Stimulated activated CD8-positive, alpha-beta memory T cell treated with anti-CD3 and anti-CD28 coated beads, Interleukin-2, amount 100 ng/mL, for 1 hour (primary cell): ENCODE data around the gene CMIP.

Experiments used
- DNase-seq, 2 donors: peaks; one replicate each; pipeline ENCODE4 v3.0.0-alpha.2; 2020; ENCODE audit warnings: low read depth in 2 of 2

CMIP gene

DNA sequence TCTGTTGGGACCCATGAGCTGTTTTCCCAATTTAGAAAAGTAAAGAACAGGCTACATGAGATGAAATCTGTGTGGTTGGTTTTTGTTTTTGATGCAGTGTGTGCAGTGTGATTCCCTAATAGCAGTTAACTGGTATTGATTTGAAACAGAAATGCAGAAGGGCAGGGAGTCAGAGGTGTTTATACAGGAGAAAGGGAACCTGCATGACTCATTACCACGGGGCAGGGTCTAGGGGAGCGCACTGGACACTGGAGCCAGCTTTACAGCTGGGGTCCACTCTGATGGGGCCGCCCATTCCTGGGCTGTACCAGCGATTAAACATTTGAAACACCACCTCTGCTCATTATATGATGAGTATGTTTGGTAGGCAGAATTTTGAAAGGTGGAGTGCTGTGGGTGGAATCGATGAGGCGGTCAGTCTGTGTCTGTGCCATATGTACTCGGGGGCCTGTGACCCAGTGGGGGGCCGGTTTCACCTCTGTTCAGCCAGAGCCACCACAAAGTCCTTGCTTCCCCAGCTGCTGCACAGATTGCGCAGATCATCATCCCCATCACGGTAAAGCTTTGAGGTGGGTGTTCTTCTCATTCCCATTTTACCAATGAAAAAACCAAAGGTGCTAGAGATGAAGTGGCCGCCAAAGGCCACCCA is 142.5 kb downstream of the CMIP start:
- DNase-seq, result no peak

DNA sequence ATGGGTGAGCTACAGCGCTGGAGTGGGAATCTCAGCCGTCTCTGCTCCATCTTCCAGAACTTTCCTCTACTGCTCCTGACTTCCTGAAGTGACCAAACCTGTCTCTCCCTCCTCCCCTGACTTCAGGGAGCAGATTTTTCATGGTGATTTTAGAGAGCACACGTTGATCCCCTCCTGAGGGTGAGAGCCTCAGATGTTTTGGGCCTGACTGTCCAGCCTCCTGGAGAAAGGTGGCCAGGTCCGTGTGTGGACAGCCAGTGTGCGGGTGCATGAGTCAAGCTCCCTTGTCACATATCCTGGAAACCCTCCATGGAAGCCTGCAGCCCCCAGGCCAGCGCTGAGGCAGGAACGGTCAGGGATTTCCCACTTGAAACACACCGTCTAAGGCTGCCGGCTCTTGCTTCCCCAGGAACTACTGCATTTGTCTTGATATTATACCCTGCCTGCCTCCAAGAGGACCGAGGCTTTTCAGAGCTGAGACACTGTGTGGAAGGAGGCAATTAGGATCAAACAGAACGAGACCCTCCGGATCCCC is 143.1 kb downstream of the CMIP start:
- DNase-seq, result no peak

DNA sequence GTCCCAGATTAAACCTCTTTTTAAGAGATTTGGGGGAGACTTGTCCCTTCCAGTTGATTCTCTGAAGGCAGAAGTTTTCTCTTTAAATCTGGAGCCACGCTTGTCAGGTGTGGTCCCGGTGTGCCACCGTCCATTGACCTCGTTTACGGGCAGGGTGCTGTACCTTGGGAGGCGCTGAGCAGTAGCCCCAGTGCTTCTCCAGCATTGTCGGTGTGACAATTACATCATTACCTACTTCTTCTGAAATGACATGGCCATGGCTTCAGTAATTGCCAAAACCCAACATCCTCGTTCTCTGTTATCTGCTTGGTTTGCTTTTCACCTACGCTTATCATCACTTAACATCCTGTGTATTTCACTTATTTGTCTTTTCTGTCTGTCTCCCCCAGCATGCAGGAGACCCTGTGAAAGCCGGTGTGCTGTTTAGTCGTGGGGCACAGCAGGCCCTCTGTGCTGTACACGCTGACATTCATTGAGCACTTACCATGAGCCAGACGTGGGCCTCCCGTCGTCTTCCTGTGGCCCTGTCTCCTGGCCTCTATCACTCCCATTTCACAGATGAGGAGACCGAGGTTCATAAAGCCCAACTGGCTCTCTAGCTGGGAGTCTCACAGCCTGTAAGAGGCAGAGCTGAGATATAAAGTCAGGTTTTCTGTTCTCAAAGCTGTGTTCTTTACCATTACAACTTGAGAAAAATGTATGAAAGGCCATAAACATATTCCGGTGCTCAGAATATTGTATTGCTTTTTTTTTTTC is 143.9 kb downstream of the CMIP start:
- no peak for DNase-seq

- no peak for DNase-seq
Observed at GRCh38 chr16:81589975-81590650, 145.5 kb downstream of the CMIP start.

GRCh38 chr16:81590714-81591544 is 146.3 kb downstream of the CMIP start:
- DNase-seq, result no peak

- no peak for DNase-seq
Observed at GRCh38 chr16:81591545-81591870, 146.9 kb downstream of the CMIP start.

DNA sequence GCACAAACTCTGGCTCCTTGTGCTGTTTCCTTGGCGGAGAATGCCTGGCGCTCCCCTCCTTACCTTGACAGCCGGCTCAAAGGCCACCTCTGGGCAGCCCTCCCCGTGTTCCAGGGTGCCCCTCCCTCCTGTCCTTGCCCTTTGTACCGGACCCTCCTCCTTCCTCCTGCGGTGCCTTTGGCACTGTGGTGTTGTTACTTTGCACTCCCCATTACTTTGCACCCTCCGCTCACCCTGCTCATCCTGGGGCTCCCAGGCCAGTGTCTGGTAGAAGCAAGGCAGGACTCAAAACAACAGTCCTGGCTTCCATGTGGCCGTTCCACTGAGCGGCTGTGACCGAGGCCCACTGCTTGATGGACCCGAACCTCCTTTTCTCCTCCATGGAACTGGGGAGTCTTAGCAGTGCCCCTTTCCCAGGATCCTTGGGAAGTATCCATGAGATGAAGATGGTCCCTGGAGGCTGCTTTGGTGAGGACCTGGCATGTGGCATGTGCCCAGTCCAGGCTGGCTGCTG is 147.8 kb downstream of the CMIP start:
- no peak for DNase-seq

- DNase-seq, result no peak
Observed at GRCh38 chr16:81593481-81593880, 148.9 kb downstream of the CMIP start.

- no peak for DNase-seq
Observed at GRCh38 chr16:81595629-81596292, 151.2 kb downstream of the CMIP start.

DNA sequence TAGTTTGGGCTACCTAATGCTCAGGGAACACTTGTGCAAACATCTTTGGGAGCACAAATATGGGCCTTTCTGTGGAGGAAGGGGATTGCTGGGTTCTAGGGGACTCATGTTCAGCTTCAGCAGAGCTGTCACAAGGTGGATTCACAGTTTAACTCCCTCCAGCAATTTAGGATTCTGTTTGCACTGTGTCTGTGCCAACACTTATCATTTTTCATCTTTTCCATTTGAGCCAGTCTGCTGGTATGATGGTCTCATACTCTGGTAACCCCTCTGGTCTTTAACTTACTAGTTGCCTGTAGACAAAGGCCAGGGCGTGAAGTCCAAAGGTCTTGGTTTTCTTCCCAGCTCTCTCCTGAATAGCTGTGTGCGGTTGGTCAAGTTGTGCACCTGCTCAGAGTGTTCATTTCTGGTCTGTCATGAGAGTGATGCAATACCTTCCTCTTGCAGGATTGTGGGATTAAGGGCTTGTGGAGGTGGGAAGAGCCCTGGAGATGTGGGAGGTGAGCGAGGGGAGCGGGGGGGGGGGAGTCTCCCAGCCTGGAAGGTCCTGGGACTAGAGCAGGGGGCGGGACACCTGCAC is 152.6 kb downstream of the CMIP start:
- DNase-seq, result no peak

GRCh38 chr16:81598083-81598482 is 153.5 kb downstream of the CMIP start:
- no peak for DNase-seq

DNA sequence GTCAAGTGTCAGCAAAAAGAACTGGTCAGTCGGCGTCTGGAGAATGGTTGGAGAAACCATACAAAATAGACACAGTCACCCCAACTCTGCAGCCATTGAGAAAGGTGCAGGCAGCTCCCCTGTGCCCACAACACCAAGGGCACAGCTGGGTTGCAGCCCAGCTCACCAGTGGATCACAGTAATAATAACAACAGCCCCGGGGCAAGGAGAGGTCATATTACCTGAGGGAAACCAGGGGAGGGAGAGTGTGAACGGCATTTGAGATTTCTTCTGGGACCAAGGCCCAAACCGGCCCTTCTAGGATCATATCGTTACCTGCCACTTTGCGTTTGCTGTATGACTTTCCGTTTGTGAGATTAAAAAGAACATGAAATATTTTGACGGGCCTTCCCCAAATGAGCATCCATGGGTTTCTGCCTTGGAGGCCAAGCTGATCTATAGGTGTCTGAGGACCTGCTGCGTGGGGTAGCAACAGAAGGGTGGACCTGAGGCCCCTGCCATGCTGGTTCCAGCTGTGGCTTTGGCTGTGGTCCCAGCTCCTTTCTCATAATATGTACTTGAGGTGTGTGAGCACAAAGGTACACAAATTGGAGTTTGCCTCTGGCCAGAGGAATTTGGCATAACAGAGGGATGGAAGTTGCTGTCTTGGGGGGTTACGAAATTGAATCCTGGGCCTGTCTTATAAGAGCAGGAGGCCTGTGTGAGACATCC is 154.6 kb downstream of the CMIP start:
- no peak for DNase-seq

- no peak for DNase-seq
Observed at GRCh38 chr16:81600275-81600674, 155.7 kb downstream of the CMIP start.

DNA sequence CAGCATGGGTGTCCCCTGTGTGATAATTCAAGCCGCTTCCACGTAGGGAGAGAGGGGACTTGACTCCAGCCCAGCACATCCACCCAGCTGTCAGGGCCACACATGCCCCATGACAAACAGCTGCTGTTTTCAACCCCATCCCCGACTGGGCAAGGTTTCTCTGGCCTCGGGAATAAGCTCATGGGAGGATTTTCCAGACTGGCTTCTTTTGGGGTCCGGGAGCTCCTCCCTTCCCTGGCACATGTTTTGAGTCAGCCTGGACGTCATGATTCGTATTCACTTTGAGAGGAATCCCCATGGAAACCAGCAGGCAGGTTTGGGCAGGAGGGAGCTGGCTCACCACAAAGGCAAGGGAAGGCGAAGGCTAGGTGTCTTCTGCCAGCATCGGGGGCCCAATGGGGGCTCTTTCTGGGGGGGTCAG is 156.4 kb downstream of the CMIP start:
- DNase-seq, result no peak

DNA sequence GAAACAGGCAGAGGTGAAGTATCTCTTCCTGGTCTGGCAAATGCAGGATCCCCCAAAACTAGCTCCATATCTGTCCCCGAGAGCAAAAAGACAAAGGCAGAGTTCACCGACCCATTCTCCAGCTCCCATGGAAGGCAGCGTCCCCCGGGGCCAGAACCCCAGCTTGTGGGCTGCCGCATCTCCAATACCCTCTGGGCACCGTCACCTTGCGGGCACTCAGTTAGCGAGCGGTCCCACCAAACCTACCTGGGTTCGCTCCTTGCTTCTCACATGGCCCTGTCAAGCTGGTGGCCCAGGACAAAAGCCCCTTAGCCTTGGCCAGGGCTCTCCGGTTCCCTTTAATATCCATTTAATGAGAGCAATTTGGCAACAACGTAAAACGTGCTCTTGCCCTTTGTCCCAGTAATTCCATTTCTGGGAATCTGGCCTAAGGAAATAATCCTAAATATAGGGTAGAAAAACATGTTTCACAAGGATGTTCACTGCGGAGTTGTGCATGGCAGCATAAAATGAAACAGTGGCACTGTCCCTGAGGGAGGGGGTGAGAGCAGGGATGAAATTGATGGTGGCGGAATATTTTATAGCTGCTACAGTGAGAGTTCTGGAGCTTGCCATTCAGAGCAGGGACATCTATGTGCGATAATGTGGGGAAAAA is 157.1 kb downstream of the CMIP start:
- DNase-seq, result no peak

GRCh38 chr16:81602256-81602776 is 157.7 kb downstream of the CMIP start:
- DNase-seq, result no peak

DNA sequence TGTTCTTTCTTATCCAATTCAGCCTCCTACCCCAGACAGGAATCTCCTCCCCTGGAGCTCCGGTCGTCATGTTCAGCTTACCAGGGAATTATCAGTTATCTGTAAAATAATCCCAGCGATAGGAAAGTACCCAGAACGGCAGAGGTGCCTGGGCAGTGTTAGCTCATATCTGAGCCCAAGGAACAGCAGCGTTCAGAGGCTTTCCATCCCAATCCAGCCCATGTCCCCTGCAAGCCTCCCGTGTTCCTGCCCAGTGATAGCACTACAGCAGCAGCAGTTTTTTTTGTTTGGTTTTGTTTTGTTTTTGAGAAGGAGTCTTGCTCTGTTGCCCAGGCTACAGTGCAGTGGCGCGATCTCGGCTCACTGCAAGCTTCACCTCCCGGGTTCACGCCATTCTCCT is 158.2 kb downstream of the CMIP start:
- DNase-seq, result no peak

- no peak for DNase-seq
Observed at GRCh38 chr16:81604960-81605383, 160.4 kb downstream of the CMIP start.

DNA sequence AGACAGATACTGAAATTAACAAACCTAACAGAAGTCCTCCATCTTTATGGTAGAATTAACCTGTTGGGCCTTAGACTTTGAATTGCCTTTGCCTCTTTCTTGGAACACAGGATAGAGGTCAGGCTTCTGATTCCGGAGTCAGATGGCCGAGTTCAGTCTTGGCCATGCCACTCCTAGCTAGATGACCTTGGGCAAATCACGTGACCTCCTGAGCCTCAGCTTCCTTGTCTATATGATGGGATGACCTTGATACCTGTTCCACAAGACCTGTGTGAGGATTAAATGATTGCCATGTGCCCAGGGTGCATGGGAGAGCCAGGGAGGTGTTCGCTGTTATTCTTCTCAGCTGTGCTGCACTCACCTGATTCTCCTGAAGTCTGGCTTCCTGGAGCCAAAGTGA is 161.4 kb downstream of the CMIP start:
- DNase-seq, result no peak
